Psoas muscle (tissue), 8 donors: ENCODE results near the gene CRYZ. TPM values are rescaled to one million over a fixed set of nuclear protein-coding genes. Genes with fewer than 3 reads are reported as not detected.
"Not testable (repeated sequence)": the region's sequence is repeated elsewhere in the genome, so short reads cannot be mapped to it uniquely, and the experiment has no call there.

Source experiments
- ATAC-seq, 4 donors: fragments of 200-7000 bp; cut with Tn5 transposase; one replicate each; pipeline ENCODE4 v1.9.1; 2020; ENCODE audit warnings: moderate library complexity in 3 of 4, mild to moderate bottlenecking in 2 of 4
- DNase-seq, 2 donors: peaks; one replicate each; pipeline ENCODE4 v3.0.0-alpha.2; 2020
- H3K27ac ChIP-seq: fragments of 200-600 bp; one replicate; pipeline ENCODE4 v1.8.0; 2022
- H3K27me3 ChIP-seq, 3 donors: fragments of 200-600 bp in 1 of 3; one replicate each; pipeline versions ENCODE4 v1.6.1 to v1.8.0; 2013 to 2022; ENCODE audit warnings: low read length in 2 of 3, mild to moderate bottlenecking in 2 of 3, moderate library complexity in 1 of 3; ENCODE audit not compliant: insufficient read depth in 3 of 3
- H3K36me3 ChIP-seq, 2 donors: fragments of 200-600 bp in 1 of 2; one replicate each; pipeline versions ENCODE4 v1.6.1 to v1.8.0; 2013 to 2022; ENCODE audit warnings: low read depth in 1 of 2, mild to moderate bottlenecking in 1 of 2, moderate library complexity in 1 of 2; ENCODE audit not compliant: insufficient read depth in 1 of 2
- H3K4me1 ChIP-seq: fragments of 200-600 bp; one replicate; pipeline ENCODE4 v1.8.0; 2022
- H3K4me3 ChIP-seq: fragments of 200-600 bp; one replicate; pipeline ENCODE4 v1.8.0; 2022; ENCODE audit warnings: mild to moderate bottlenecking
- H3K9me3 ChIP-seq: fragments of 200-600 bp; one replicate; pipeline ENCODE4 v1.8.0; 2022
- WGBS, 3 donors: extraction: QIAGEN DNeasy Blood & Tissue Kit; methylation state at CpG; one replicate each; pipeline versions ENCODE4 v1.1.6 to v1.1.7; 2013; 5-methylcytosine and 5-hydroxymethylcytosine counted together
- intact Hi-C, 2 donors: fragments of 100-400 bp; cut with DNase I; formaldehyde crosslinking; loops; one replicate each; pipeline versions ENCODE4 v1.11.0 to v1.14.2; 2022
- polyA plus RNA-seq, 3 donors: library from polyadenylated mRNA; stranded (reverse); fragments of 200-250 nt; gene quantifications; one replicate each; pipeline ENCODE4 v1.2.3, GENCODE V29; 2013
- total RNA-seq, 4 donors: library from RNA; stranded (reverse); fragmentation: NEBNext Ultra II Directional in 2 of 4; extraction: Animal tissue kit (Norgen Biotek cat#: 25700) in 2 of 4; gene quantifications; one replicate each; pipeline versions ENCODE4 v1.2.1 to v1.2.4, GENCODE V29; 2021 to 2023
- TF ChIP-seq, protein P1 (sequence below): fragments of 200-600 bp; IDR thresholded peaks from one replicate; pipeline ENCODE4 v1.8.0; 2022; ENCODE audit warnings: antibody characterized with exemption
- donor health status: healthy with polysubstance abuse.
- donor health status: DM: no; HTN: no; CAD: no; lungs with moderate emphysema.
- donor health status: Bipolar disorder and iron deficiency.
- donor health status: healthy.
- donor health status: DM: yes; HTN: yes; CAD: no.
- donor health status: DM: no; HTN: no; CAD: no.
- donor health status: DM: no; HTN: no; CAD: no.
- donor health status: DM: yes; HTN: yes; CAD: no.

The CRYZ gene
- total and polyA plus RNA-seq, 7 donors, result 7.6 to 36.1 (median 14.2) TPM

DNA sequence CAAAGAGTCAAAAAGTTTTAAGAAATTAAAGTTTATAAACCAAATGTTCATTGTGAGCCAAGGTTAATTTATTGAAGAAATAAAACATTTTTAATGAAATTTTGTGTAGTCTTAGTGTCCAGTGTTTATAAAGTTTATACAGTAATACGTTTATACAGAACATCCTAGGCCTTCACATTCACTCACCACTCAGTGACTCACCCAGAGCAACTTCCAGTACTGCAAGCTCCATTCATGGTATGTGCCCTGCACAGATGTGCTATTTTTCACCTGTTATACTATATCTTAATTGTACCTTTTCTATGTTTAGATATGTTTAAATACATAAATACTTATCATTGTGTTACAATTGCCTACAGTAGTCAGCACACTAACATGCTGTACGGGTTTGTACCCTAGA, 33.7 kb upstream of the CRYZ start:
- Histone ChIP-seq H3K27ac (no peak overlapping the region), H3K9me3 (no peaks in the 10 kb centered on the region), H3K36me3 (peaks cover 0 to 36% of the 10 kb centered on the region in 2 donors), H3K4me3 (no peak overlapping the region), H3K27me3 (no peaks in the 10 kb centered on the region), H3K4me1 (no peaks in the 10 kb centered on the region)
- intact Hi-C loops, result no loop called here
- ATAC-seq, result no peak
- WGBS, 3 donors, result 84 to 94% (median 86%) methylated on average over 2 of the region's 2 CpGs
- TF ChIP-seq, protein P1, sequence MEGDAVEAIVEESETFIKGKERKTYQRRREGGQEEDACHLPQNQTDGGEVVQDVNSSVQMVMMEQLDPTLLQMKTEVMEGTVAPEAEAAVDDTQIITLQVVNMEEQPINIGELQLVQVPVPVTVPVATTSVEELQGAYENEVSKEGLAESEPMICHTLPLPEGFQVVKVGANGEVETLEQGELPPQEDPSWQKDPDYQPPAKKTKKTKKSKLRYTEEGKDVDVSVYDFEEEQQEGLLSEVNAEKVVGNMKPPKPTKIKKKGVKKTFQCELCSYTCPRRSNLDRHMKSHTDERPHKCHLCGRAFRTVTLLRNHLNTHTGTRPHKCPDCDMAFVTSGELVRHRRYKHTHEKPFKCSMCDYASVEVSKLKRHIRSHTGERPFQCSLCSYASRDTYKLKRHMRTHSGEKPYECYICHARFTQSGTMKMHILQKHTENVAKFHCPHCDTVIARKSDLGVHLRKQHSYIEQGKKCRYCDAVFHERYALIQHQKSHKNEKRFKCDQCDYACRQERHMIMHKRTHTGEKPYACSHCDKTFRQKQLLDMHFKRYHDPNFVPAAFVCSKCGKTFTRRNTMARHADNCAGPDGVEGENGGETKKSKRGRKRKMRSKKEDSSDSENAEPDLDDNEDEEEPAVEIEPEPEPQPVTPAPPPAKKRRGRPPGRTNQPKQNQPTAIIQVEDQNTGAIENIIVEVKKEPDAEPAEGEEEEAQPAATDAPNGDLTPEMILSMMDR, result no peak
- DNase-seq, result no peak

GRCh38 chr1:74763807-74764206, 31.0 kb upstream of the CRYZ start:
- intact Hi-C loops, result no loop called here
- ATAC-seq (no peak), DNase-seq (no peak)
- H3K27ac ChIP-seq, result no peak overlapping the region
- TF ChIP-seq, protein P1, result no peak
- peaks cover 0 to 57% of the 10 kb centered on the region in 2 donors for H3K36me3 ChIP-seq
- WGBS, 3 donors, result 87 to 91% (median 88%) methylated on average over 4 of the region's 4 CpGs
- no peaks in the 10 kb centered on the region for H3K9me3 ChIP-seq
- H3K27me3 ChIP-seq, result no peaks in the 10 kb centered on the region
- no peak overlapping the region for H3K4me3 ChIP-seq
- H3K4me1 ChIP-seq, result no peaks in the 10 kb centered on the region

- DNase-seq, H3K4me1 ChIP-seq, intact Hi-C loops, H3K27me3 ChIP-seq, H3K4me3 ChIP-seq, ATAC-seq, H3K27ac ChIP-seq, H3K9me3 ChIP-seq: not testable (repeated sequence)
- peaks cover 2 to 85% of the 10 kb centered on the region in 2 donors for H3K36me3 ChIP-seq
- 92 to 98% (median 97%) methylated on average over 2 of the region's 2 CpGs for WGBS, 3 donors
Observed at GRCh38 chr1:74756650-74757049, 23.8 kb upstream of the CRYZ start.

DNA sequence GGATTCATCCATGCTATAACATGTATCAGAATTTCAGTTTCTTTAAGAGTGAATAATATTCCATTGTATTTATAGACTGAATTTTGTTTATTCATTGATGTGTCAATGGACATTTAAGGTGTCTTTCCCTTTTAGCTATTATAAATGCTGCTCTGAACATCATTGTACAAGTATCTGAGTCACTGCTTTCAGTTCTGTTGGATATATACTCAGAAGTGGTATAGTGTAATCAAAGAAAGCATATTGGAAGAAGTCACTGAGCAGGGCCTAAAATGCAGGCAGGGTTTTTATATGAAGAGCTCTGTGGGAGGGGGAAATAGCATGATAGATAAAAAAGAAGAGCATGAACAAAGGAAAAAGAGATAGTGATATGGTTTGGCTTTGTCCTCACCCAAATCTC, 22.6 kb upstream of the CRYZ start:
- intact Hi-C loops, result no loop called here
- Histone ChIP-seq H3K27ac (no peak overlapping the region), H3K9me3 (no peaks in the 10 kb centered on the region), H3K36me3 (peaks cover 3 to 85% of the 10 kb centered on the region in 2 donors), H3K4me1 (no peaks in the 10 kb centered on the region), H3K4me3 (no peak overlapping the region), H3K27me3 (no peaks in the 10 kb centered on the region)
- ATAC-seq, result no peak
- no peak for DNase-seq
- TF ChIP-seq, protein P1, result no peak

DNA sequence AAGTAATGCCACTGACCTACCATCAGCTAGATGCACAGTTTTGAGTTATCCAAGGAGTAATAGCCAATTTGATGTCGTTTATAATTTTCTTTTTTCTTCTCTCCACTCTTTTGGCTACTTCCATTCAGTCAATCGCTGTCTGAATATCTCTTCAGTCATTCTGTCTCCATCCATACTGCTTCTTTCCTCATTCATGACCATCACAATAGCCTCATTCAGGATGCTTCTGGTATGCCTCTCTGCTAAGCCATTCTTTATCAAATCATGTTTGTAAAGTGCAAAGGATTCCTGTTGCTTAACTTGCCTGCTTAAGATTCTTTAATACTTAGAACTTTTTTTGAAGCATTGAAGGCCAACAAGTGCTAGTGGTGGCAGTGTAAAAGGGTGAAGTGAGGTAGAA, 20.3 kb upstream of the CRYZ start:
- TF ChIP-seq, protein P1, result no peak
- H3K4me1 ChIP-seq, result no peaks in the 10 kb centered on the region
- intact Hi-C loops, result no loop called here
- no peaks in the 10 kb centered on the region for H3K9me3 ChIP-seq
- WGBS, 3 donors, result 92 to 96% (median 92%) methylated on average over 2 of the region's 2 CpGs
- DNase-seq, result no peak
- no peak overlapping the region for H3K4me3 ChIP-seq
- H3K36me3 ChIP-seq, result peaks cover 4 to 84% of the 10 kb centered on the region in 2 donors
- H3K27me3 ChIP-seq, result no peaks in the 10 kb centered on the region
- no peak overlapping the region for H3K27ac ChIP-seq
- no peak for ATAC-seq
